B cell (primary cell): ENCODE measurements around the gene RECK. TPM values are rescaled to one million over a fixed set of nuclear protein-coding genes. Genes with fewer than 3 reads are reported as not detected.
A peak's percentile ranks its signal among the peaks of the same experiment; 100 is the strongest.

Experiments
- ATAC-seq: fragments of 200-7000 bp; cut with Tn5 transposase; one replicate; pipeline ENCODE4 v1.10.0; 2021; ENCODE audit warnings: low read depth, mild to moderate bottlenecking, moderate number of reproducible peaks, moderate library complexity
- CTCF ChIA-PET: fragments of 350-600 bp; sonication (Branson Sonifier 250); formaldehyde crosslinking; loops from one replicate; lab custom pipeline; 2021; ENCODE audit warnings: antibody characterized with exemption, inconsistent platforms; lab: Charles Lee
- POLR2A ChIA-PET: fragments of 350-600 bp; sonication (Branson Sonifier 250); formaldehyde crosslinking; loops from one replicate; lab custom pipeline; 2021; ENCODE audit warnings: antibody characterized with exemption; lab: Charles Lee
- DNase-seq: peaks from one replicate; pipeline ENCODE4 v3.0.0; 2013
- H2AFZ ChIP-seq: 2 replicates; pipeline ENCODE4 v1.6.1; 2012; ENCODE audit warnings: mild to moderate bottlenecking, low read depth, low read length; ENCODE audit not compliant: insufficient read depth, poor library complexity, severe bottlenecking
- H3K27ac ChIP-seq, 2 donors: 1 replicate in 1 of 2; 2 replicates in 1 of 2; pipeline ENCODE4 v1.5.1; 2012 to 2013; ENCODE audit warnings: low read length in 2 of 2, mild to moderate bottlenecking in 2 of 2, moderate library complexity in 1 of 2
- H3K27me3 ChIP-seq, 4 experiments: fragments of 200-600 bp in 1 of 4; sonication (generic) in 1 of 4; replicated peaks in 1 of 4; 1 replicate in 2 of 4; 2 replicates in 2 of 4; pipeline versions ENCODE4 v1.6.1 to v1.7.0; 2013 to 2016; ENCODE audit warnings: low read length in 3 of 4, mild to moderate bottlenecking in 2 of 4, mixed read lengths in 1 of 4, moderate library complexity in 1 of 4; ENCODE audit not compliant: insufficient read depth in 4 of 4, control insufficient read depth in 3 of 4; ENCODE audit errors: control extremely low read depth in 1 of 4
- H3K36me3 ChIP-seq, 2 experiments: replicated peaks in 1 of 2; 1 replicate in 1 of 2; 2 replicates in 1 of 2; pipeline versions ENCODE4 v1.6.1 to v1.7.1; 2013; ENCODE audit warnings: low read length in 1 of 2; ENCODE audit not compliant: insufficient read depth in 2 of 2, control insufficient read depth in 1 of 2; ENCODE audit errors: control extremely low read depth in 1 of 2, extremely low read depth in 1 of 2
- H3K4me1 ChIP-seq, 2 donors: fragments of 200-600 bp in 1 of 2; sonication (generic) in 1 of 2; 1 replicate in 1 of 2; 2 replicates in 1 of 2; pipeline versions ENCODE4 v1.5.1 to v1.6.1; 2013 to 2017; ENCODE audit warnings: low read length in 2 of 2; ENCODE audit not compliant: control insufficient read depth in 2 of 2, insufficient read depth in 2 of 2
- H3K4me2 ChIP-seq: replicated peaks from 2 replicates; pipeline ENCODE3; 2012; ENCODE audit warnings: mild to moderate bottlenecking, low read depth, low read length; ENCODE audit not compliant: poor library complexity, severe bottlenecking
- H3K4me3 ChIP-seq, 5 experiments: fragments of 200-600 bp in 1 of 5; sonication (generic) in 1 of 5; 1 replicate in 3 of 5; 2 replicates in 2 of 5; pipeline versions ENCODE4 v1.5.1 to v1.7.0; 2011 to 2016; ENCODE audit warnings: low read length in 4 of 5, mild to moderate bottlenecking in 4 of 5, low read depth in 2 of 5, control low read depth in 1 of 5, moderate library complexity in 1 of 5; ENCODE audit not compliant: insufficient read depth in 1 of 5; ENCODE audit errors: control extremely low read depth in 1 of 5, extremely low read depth in 1 of 5
- H3K79me2 ChIP-seq: fragments of 200-600 bp; sonication (generic); one replicate; pipeline ENCODE4 v1.6.0; 2016; ENCODE audit warnings: low read length; ENCODE audit not compliant: control insufficient read depth, insufficient read depth
- H3K9ac ChIP-seq: fragments of 200-600 bp; sonication (generic); 2 replicates; pipeline ENCODE4 v1.6.1; 2017; ENCODE audit warnings: mild to moderate bottlenecking, low read length, moderate library complexity
- H3K9me3 ChIP-seq, 3 donors: one replicate each; pipeline versions ENCODE4 v1.6.1 to v1.7.1; 2013; ENCODE audit warnings: low read length in 2 of 3; ENCODE audit not compliant: control insufficient read depth in 2 of 3, insufficient read depth in 1 of 3; ENCODE audit errors: control extremely low read depth in 1 of 3
- H4K20me1 ChIP-seq: 2 replicates; pipeline ENCODE4 v1.6.0; 2012; ENCODE audit warnings: mild to moderate bottlenecking, low read length; ENCODE audit not compliant: insufficient read depth, control insufficient read depth, poor library complexity, severe bottlenecking
- H3K27ac Mint-ChIP-seq: one replicate; pipeline ENCODE4 v1.8.0; 2021; ENCODE audit warnings: mixed read lengths
- H3K27me3 Mint-ChIP-seq: one replicate; pipeline ENCODE4 v1.8.0; 2021; ENCODE audit warnings: mixed read lengths
- H3K4me1 Mint-ChIP-seq: one replicate; pipeline ENCODE4 v1.8.0; 2021; ENCODE audit warnings: mixed read lengths
- H3K4me3 Mint-ChIP-seq: one replicate; pipeline ENCODE4 v1.8.0; 2021; ENCODE audit warnings: mixed read lengths
- H3K9me3 Mint-ChIP-seq: one replicate; pipeline ENCODE4 v1.8.0; 2022; ENCODE audit warnings: mixed read lengths; ENCODE audit not compliant: insufficient read depth
- CTCF ChIP-seq: fragments of 200-600 bp; IDR thresholded peaks from one replicate; pipeline ENCODE4 v1.8.0; 2022; ENCODE audit warnings: antibody characterized with exemption, mild to moderate bottlenecking
- EZH2 ChIP-seq: IDR thresholded peaks from 2 replicates; pipeline ENCODE4 v1.6.1; 2012; ENCODE audit warnings: borderline replicate concordance, low read depth, mild to moderate bottlenecking, moderate library complexity, low read length; ENCODE audit not compliant: insufficient read depth, poor library complexity, severe bottlenecking
- WGBS: methylation state at CpG from one replicate; pipeline ENCODE4 v1.1.5; 2013; ENCODE audit warnings: missing lambda C conversion rate; ENCODE audit not compliant: insufficient coverage; 5-methylcytosine and 5-hydroxymethylcytosine counted together
- intact Hi-C: fragments of 100-400 bp; cut with micrococcal nuclease; formaldehyde crosslinking; loops from one replicate; pipeline ENCODE4 v1.10.0; 2022
- polyA plus RNA-seq: library from polyadenylated mRNA; depleted of rRNA; stranded (reverse); fragments of >200 nt; gene quantifications from 2 replicates; pipeline ENCODE4 v1.2.3, GENCODE V29; 2012
- total RNA-seq, 2 donors: library from RNA; stranded (reverse); fragments of 120-200 nt in 1 of 2; gene quantifications; 1 replicate in 1 of 2; 2 replicates in 1 of 2; pipeline versions ENCODE4 v1.2.3 to v1.2.4, GENCODE V29; 2013 to 2022

The RECK gene
- total and polyA plus RNA-seq, 2 donors (not counting 1 experiment from before 2014, with no cell fraction given) = 5.6 to 7.7 TPM

- no peaks in the 10 kb centered on the region for H3K9me3 Mint-ChIP-seq
- intact Hi-C loops = no loop called here
- peak overlapping the region; percentile 95 for H3K4me2 ChIP-seq
Observed at GRCh38 chr9:36141288-36141687, 104.6 kb downstream of the RECK start.

More at GRCh38 chr9:36141288-36141687, 104.6 kb downstream of the RECK start:
- peaks cover 79% of the 10 kb centered on the region for H3K79me2 ChIP-seq
- H3K4me1 ChIP-seq = peaks cover 70 to 80% of the 10 kb centered on the region in 2 donors
- H3K4me3 ChIP-seq = no peak overlapping the region
- Mint-ChIP-seq H3K4me3 (peak overlapping the region; percentile 26), H3K27ac (peak overlapping the region; percentile 99), H3K4me1 (peaks cover 90% of the 10 kb centered on the region), H3K27me3 (no peaks in the 10 kb centered on the region)
- H3K36me3 ChIP-seq = peaks cover 0 to 20% of the 10 kb centered on the region in 2 experiments
- TF ChIP-seq EZH2 (no peak), CTCF (no peak)
- ChIA-PET POLR2A (interaction anchor here (0.7 kb wide), 1 partner anchor 12 kb away, joined by 3 read pairs; no protein-coding TSS in a partner anchor), CTCF (interaction anchor here (0.9 to 1.2 kb wide), 3 partner anchors 9 to 38 kb away, joined by 3 read pairs; no protein-coding TSS in a partner anchor)
- H2AFZ ChIP-seq = no peak overlapping the region
- DNase-seq (no peak), ATAC-seq (no peak)
- no peaks in the 10 kb centered on the region for H3K27me3 ChIP-seq
- peaks cover 0 to 5% (median 5%) of the 10 kb centered on the region in 3 donors for H3K9me3 ChIP-seq
- H4K20me1 ChIP-seq = peaks cover 23% of the 10 kb centered on the region
- peak overlapping the region; percentile 38 to 92 for H3K27ac ChIP-seq
- 100% methylated on average over 2 of the region's 4 CpGs for WGBS
- H3K9ac ChIP-seq = no peak overlapping the region
